ENCODE results near the gene SULF2.

DNA sequence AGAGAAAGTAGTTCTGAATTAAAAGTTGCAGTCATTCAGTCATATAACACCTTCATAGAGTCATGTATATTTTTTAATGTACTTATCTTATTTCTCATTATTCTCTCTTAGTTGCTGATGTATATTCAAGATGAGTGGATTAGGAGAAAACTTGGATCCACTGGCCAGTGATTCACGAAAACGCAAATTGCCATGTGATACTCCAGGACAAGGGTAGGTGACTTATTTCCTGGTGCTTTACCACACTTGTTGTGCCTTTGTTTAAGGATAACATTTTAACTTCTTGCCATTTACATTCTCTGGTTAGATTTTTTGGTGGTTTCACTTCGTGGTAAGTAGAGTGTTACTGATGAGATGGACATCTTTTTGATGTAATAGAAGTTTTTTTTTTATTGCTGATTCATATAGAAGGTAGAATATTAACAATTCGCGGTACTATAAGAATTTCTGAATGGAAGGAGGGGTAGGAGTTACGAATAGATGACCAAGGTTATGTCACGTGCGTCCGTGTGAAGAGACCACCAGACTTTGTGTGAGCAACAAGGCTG is 163.1 kb downstream of the SULF2 start:
- TF ChIP-seq, protein P1, sequence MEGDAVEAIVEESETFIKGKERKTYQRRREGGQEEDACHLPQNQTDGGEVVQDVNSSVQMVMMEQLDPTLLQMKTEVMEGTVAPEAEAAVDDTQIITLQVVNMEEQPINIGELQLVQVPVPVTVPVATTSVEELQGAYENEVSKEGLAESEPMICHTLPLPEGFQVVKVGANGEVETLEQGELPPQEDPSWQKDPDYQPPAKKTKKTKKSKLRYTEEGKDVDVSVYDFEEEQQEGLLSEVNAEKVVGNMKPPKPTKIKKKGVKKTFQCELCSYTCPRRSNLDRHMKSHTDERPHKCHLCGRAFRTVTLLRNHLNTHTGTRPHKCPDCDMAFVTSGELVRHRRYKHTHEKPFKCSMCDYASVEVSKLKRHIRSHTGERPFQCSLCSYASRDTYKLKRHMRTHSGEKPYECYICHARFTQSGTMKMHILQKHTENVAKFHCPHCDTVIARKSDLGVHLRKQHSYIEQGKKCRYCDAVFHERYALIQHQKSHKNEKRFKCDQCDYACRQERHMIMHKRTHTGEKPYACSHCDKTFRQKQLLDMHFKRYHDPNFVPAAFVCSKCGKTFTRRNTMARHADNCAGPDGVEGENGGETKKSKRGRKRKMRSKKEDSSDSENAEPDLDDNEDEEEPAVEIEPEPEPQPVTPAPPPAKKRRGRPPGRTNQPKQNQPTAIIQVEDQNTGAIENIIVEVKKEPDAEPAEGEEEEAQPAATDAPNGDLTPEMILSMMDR (conservative IDR thresholded peaks at IDR 0.05 in 1 of 2, IDR thresholded peaks at IDR 0.05 in 1 of 2; ENCODE audit: extremely low read depth in 1 of 2, insufficient read depth in 1 of 2, low read depth in 1 of 2, low read length in 2 of 2) = no peak
- TF ChIP-seq EZH2 (IDR thresholded peaks at IDR 0.05; ENCODE audit: borderline replicate concordance, low read length) = no peak
